ENCODE results near the gene GPR152.

DNA sequence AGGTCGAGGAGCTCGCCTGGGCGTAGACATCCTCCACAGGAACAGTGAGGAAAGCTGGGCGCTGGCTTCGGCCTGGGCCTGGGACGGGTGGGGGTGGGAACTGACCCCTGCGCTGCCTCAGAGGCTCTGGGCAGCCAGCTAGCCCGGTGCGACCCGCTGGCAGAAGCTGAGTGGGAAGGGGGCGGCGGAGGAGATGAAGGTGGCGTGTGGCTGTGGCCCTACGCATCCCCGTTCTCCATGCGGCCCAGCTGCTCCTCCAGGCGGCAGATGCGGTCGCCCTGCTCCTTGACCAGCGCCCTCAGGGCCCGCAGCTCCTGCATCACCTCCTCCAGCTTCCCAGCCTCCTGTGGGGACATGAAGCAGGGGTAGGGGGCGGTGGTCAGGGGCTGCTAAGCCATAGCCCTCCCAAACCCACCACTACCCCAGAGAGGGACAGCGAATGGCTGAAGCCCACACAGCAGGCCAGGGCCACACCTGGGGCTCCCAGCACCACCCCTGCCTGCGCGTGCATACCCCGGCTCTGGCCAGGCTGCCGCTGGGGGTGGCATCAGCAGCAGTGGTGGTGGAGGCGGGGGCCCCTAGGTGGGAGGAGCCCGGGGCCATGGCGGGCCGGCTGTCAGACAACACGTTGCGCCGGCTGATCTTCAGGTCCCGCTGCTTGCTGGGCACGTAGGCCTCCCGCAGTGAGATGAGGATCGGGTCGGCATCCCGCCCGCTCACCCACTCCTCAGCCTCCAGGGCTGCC, 14.2 kb downstream of the GPR152 start:
- TF ChIP-seq, protein P1, sequence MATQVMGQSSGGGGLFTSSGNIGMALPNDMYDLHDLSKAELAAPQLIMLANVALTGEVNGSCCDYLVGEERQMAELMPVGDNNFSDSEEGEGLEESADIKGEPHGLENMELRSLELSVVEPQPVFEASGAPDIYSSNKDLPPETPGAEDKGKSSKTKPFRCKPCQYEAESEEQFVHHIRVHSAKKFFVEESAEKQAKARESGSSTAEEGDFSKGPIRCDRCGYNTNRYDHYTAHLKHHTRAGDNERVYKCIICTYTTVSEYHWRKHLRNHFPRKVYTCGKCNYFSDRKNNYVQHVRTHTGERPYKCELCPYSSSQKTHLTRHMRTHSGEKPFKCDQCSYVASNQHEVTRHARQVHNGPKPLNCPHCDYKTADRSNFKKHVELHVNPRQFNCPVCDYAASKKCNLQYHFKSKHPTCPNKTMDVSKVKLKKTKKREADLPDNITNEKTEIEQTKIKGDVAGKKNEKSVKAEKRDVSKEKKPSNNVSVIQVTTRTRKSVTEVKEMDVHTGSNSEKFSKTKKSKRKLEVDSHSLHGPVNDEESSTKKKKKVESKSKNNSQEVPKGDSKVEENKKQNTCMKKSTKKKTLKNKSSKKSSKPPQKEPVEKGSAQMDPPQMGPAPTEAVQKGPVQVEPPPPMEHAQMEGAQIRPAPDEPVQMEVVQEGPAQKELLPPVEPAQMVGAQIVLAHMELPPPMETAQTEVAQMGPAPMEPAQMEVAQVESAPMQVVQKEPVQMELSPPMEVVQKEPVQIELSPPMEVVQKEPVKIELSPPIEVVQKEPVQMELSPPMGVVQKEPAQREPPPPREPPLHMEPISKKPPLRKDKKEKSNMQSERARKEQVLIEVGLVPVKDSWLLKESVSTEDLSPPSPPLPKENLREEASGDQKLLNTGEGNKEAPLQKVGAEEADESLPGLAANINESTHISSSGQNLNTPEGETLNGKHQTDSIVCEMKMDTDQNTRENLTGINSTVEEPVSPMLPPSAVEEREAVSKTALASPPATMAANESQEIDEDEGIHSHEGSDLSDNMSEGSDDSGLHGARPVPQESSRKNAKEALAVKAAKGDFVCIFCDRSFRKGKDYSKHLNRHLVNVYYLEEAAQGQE (IDR thresholded peaks at IDR 0.05) = no peak
- no peak for TF ChIP-seq SMC3 (IDR thresholded peaks at IDR 0.05)
- TF ChIP-seq, protein P2, sequence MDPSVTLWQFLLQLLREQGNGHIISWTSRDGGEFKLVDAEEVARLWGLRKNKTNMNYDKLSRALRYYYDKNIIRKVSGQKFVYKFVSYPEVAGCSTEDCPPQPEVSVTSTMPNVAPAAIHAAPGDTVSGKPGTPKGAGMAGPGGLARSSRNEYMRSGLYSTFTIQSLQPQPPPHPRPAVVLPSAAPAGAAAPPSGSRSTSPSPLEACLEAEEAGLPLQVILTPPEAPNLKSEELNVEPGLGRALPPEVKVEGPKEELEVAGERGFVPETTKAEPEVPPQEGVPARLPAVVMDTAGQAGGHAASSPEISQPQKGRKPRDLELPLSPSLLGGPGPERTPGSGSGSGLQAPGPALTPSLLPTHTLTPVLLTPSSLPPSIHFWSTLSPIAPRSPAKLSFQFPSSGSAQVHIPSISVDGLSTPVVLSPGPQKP (IDR thresholded peaks at IDR 0.05; ENCODE audit: low read depth, low read length) = no peak
- TF ChIP-seq, protein P3, sequence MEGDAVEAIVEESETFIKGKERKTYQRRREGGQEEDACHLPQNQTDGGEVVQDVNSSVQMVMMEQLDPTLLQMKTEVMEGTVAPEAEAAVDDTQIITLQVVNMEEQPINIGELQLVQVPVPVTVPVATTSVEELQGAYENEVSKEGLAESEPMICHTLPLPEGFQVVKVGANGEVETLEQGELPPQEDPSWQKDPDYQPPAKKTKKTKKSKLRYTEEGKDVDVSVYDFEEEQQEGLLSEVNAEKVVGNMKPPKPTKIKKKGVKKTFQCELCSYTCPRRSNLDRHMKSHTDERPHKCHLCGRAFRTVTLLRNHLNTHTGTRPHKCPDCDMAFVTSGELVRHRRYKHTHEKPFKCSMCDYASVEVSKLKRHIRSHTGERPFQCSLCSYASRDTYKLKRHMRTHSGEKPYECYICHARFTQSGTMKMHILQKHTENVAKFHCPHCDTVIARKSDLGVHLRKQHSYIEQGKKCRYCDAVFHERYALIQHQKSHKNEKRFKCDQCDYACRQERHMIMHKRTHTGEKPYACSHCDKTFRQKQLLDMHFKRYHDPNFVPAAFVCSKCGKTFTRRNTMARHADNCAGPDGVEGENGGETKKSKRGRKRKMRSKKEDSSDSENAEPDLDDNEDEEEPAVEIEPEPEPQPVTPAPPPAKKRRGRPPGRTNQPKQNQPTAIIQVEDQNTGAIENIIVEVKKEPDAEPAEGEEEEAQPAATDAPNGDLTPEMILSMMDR (IDR thresholded peaks at IDR 0.05) = no peak
- no peak for TF ChIP-seq KDM1A (IDR thresholded peaks at IDR 0.05; ENCODE audit: low read depth)
- no peak for TF ChIP-seq SREBF2 (IDR thresholded peaks at IDR 0.05)
- no peak for TF ChIP-seq ESRRA (IDR thresholded peaks at IDR 0.05; ENCODE audit: borderline replicate concordance, low read length)
- TF ChIP-seq, protein P4, sequence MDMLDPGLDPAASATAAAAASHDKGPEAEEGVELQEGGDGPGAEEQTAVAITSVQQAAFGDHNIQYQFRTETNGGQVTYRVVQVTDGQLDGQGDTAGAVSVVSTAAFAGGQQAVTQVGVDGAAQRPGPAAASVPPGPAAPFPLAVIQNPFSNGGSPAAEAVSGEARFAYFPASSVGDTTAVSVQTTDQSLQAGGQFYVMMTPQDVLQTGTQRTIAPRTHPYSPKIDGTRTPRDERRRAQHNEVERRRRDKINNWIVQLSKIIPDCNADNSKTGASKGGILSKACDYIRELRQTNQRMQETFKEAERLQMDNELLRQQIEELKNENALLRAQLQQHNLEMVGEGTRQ (IDR thresholded peaks at IDR 0.05) = no peak
- TF ChIP-seq POLR2A (IDR thresholded peaks at IDR 0.05; ENCODE audit: low read length) = no peak

All from A549 (cell line).